T-helper 2 cell (primary cell): ENCODE measurements around the gene TBX5.

Experiments
- DNase-seq, 5 experiments: peaks; one replicate each; pipeline versions ENCODE4 v3.0.0 to v3.0.0-alpha.2; 2012 to 2022

Gene TBX5

GRCh38 chr12:114430306-114430705, 24.4 kb upstream of the TBX5 start:
- peak in 1 of 5 experiments; percentile 44 for DNase-seq

DNA sequence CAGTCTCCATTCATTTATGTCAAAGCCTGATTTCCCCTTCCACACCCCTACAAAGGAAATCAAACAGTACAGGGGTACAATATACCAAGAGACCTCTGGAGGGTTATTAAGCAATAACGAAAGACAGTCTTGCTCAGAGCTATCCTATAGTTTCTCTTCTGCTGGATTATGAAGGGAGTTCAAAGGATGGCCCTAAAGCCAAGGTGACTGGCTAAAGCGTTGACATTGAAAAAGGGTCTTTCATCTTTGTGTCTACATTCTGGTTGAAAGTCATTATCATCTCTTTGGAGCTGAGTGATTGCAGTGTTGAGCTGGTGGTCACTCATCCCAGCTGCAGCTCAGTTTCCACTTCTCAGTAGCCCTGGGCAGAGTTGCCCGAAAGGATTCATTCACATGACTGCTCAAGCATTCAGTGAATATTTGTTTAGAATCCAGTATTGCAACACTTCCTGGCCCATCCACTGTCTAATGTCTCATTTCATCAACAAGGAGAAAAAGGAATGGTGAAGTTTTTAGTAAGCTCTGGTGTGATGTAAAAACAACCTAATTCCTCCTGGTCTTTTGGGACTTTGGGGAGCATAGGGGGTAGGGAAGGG, 19.2 kb upstream of the TBX5 start:
- DNase-seq, result no peak

GRCh38 chr12:114420944-114421335, 15.0 kb upstream of the TBX5 start:
- DNase-seq, result no peak

DNA sequence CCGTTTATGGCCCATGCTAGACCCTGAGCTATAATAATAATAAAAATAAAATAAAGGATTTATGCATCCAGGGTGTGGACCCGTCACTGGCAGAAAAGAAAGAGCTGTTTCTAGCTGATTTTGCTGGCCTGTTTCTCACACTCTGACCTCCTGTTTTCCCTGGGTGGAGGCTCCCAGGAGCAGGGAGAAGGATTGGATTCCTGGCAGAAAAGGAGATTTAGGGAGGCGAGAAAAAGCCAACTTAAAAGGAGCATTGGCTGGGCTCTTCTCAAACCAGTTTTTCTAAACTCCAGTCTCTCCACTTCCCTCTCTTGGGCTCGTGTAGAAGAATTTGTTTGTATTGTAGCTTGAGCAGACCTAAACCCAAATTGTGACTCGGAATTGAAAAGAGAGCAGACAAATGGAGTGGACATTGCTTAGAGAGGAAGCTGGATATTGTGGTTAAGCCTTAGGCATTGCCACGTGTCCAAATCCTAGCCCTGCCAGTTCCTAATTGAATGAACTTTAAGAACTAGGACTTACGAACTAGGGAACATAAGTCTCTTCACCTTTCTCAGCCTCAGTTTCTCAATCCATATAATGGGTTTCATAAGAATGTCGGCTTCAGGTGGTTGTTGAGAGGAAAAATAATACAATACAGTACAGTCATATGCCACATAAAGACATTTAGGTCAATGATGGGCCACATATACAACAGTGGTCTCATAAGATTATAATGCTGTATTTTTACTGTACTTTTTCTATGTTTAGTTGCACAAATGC, 14.4 kb upstream of the TBX5 start:
- DNase-seq, result no peak

- no peak for DNase-seq
These were observed 10.1 kb upstream of the TBX5 start for GRCh38 chr12:114416028-114416427.

DNA sequence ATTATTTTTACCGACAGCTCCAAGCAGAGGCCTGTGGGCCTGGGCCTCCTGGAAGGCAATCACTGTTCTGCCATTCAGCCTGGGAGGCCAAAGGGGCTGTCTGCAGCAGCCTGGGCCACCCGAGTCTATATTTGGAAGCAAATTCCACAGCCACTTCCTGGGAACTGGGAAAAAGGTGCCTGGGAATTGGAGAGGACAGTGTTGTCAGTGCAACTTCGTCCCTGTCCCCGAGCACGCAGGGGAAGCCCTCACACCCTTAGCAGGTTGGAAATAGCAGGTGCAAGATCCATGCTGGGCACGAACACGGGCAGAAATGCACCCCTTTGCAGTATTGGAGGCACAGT, 9.6 kb upstream of the TBX5 start:
- no peak for DNase-seq

DNA sequence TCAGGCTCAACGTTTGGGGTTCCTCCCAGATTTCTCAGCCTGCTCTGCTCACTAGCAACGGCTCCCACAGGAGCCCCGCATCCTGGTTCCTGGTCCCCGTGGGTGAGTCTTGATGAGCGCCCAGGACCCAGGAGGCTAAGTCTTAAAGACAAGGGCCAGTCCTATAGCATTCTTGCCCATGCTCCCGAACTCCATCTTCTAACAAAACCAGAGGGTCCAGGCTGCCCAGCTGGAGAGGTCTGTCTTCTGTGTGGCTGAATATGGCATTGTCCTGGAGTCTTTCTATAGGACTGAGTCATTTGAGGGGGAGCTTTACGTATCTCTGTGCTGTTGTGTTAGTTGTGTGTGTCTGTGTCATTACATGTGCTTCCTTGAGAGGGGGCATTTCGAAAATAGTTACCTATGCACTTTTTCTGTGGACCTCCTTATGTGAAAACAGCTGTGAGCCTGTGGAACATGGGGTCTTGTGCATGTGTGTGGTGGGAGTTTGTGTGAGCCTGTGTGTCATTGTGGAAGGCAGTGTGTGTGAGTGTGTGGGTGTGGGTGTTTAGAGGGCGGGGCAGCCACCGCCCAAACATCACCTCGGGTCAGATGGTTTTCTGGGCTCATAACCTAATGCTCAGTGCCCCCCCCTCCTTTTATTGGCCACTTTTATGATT, 9.1 kb upstream of the TBX5 start:
- no peak for DNase-seq

- no peak for DNase-seq
These were observed 8.3 kb upstream of the TBX5 start for GRCh38 chr12:114414031-114414865.

DNA sequence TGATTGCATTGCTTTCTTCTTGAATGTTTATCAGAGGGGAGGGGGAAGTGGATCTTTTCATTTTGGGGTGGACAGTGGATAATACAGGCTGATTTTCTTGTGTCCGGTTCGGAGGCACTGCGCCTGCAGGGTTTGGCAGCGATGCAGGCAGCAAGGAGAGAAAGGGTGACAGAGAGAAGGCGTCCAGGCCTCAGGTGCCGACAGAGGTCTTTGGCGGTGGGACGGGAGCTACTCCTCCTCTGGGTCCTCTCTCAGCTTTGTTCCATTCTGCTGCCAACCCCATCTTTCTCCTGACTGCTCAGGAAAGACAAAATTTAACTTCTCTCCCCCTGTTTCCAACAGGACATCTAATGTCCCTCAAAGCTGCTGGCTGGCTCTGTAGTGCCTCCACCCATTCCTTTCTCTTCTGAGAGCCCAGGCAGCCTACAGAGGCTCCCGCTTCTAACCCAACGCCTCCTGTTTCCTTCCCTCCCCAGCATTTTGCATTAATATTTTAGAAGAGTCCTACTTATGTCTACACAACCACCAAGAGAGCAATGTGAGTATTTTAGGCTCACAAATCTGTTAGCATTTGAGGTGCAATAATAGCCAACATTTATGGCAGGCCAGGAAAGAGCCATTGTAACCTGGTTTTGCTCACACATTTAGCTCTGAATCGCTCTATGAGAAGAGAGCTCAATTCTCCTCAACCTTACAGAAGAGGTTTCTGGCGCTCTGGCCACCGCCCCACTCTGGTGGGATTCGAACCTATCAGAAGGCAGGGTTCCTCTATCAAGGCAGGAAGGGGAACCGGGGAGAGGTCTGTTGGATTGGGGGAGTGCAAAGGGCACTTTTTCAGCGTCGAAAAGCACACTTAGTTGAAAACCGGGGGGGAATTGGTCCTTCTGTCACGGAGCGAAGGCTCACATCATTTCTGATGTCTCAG, 7.1 kb upstream of the TBX5 start:
- no peak for DNase-seq

DNA sequence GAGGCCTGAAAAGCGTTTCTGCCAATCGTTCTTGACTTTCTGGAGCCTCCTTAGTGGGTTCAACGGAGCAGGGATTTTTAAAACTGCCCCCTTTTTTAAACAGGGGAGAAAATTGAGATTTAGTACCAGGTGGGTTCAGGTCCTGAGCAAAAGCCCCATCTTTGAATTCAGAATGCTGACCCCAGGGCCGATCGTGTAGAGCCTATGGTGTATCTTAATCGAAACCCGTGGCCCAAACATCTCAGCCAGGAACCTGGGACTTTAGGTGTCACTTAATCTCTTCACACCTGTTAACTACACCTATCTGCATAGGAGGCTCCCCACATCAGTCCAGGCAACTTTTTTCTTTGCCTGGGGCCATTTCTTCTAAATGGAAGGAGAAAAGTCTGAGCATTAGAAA, 6.4 kb upstream of the TBX5 start:
- DNase-seq, result no peak

- no peak for DNase-seq
These were observed 5.3 kb upstream of the TBX5 start for GRCh38 chr12:114411071-114411837.

DNA sequence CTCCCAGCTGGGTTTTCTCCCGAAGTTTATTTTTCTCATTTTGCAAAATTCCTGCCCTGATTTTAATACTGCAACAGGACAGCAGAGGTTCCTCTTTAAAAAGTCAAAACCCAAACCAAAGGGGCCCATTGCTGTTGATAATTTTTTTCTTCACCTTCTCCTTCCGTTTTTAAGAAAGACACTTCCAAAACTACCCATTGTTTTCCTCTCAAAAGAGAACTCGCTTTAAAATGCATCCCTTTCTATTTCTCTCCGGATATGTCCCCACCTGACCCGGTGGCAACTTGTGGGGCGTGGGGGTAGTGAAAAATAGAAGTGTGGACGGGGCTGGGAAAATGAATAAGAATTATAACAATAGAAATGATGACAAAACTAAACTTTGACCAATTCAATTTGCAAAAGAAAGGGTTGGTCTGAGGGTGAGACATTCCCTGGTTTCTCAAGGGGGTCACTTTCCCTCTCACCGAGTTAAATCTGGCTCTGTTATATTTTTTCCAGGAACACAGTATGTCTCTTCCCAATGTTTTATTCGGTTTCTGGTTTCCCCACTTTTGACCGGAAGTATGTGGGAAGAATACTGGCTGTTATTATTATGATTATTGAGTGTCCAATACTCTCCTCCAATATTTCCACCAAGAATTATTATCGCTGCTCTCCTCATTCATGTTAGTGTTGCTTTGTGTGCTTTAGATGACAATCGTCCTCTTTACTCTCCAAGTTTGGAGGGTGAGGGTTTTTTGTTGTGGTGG, 4.1 kb upstream of the TBX5 start:
- no peak for DNase-seq

GRCh38 chr12:114408886-114409851, 3.2 kb upstream of the TBX5 start:
- DNase-seq, result no peak

- DNase-seq, result no peak
These were observed 2.5 kb upstream of the TBX5 start for GRCh38 chr12:114408471-114408885.

DNA sequence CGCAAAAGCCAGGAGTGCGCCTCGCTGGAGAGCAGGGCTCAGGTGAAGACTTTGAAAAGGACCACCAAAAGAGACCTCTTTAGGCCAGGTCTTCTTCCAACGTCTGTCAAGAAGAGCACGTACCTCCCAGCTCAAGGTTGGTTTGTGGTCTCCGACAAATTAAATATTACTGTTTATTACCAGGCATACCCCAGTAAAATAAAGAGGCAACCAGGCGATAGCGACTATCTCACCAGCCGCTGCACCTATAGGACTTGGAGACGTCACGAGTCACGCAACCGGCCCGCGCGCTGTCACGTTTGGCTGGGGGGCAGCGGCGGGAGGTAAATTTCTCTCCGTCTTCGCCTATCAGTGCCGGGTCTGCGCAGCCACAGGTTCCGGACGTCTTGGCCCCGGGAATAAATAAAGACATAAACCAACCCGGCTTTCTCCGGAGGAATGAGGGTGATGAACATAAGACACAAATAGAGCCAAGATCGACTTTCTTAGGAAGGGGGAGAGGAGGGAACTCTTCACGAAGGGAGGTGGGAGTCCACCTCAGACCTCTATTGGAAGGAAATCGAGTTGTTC, 2.0 kb upstream of the TBX5 start:
- DNase-seq, result no peak

- no peak for DNase-seq
These were observed 1.3 kb upstream of the TBX5 start for GRCh38 chr12:114406984-114407841.

DNA sequence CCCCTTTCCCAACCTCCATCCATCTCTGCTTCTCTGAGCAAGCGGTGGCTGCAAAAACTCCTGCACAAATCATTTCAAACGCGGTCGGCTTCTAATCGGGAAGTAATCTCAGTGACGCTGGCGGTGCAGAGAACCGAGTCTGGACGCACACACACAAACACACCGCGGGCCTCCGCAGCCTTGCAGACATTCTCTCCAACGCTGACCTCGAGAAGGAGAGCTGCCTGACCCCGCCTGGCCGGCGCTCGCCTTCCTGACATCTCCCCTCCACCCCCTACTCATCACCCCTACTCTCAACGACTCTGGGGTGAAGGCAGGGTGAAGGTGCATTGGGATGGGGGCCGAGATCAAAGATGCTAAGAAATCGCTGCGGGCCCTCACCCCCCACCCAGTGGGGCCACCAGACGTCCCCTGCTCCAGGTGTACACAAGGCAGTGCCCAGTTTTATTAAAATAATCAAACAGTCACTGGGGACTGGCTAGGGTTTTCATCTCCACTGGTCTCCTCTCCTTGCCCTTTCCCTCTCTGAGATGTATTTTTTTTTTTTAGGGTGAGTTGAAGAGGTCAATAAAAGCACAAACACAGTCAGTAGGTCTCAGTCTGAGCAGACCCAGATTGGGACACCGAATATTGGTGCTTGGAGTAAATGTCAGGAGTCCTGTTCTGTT, 506 bp upstream of the TBX5 start:
- no peak for DNase-seq
